ENCODE results near the gene ALDH5A1.
A peak's percentile ranks its signal among the peaks of the same experiment; 100 is the strongest.

The ALDH5A1 gene

GRCh38 chr6:24576447-24576846 is 81.7 kb downstream of the ALDH5A1 start:
- DNase-seq = no peak

GRCh38 chr6:24581084-24581669 is 86.4 kb downstream of the ALDH5A1 start:
- peak; percentile 49 for DNase-seq

GRCh38 chr6:24583463-24584381 is 89.0 kb downstream of the ALDH5A1 start:
- DNase-seq = peak; percentile 44

GRCh38 chr6:24584382-24584720 is 89.6 kb downstream of the ALDH5A1 start:
- no peak for DNase-seq

Data from NK-92 treated with Interleukin-12 subunit alpha and Interleukin-12 subunit beta, amount 100 ng/mL, for 24 hours (cell line).